ENCODE data around the gene PNPLA6. TPM values are rescaled to one million over a fixed set of nuclear protein-coding genes. Genes with fewer than 3 reads are reported as not detected.

The PNPLA6 gene
- total RNA-seq, 2 experiments from 2014 or later: 79.2 to 90.3 TPM

DNA sequence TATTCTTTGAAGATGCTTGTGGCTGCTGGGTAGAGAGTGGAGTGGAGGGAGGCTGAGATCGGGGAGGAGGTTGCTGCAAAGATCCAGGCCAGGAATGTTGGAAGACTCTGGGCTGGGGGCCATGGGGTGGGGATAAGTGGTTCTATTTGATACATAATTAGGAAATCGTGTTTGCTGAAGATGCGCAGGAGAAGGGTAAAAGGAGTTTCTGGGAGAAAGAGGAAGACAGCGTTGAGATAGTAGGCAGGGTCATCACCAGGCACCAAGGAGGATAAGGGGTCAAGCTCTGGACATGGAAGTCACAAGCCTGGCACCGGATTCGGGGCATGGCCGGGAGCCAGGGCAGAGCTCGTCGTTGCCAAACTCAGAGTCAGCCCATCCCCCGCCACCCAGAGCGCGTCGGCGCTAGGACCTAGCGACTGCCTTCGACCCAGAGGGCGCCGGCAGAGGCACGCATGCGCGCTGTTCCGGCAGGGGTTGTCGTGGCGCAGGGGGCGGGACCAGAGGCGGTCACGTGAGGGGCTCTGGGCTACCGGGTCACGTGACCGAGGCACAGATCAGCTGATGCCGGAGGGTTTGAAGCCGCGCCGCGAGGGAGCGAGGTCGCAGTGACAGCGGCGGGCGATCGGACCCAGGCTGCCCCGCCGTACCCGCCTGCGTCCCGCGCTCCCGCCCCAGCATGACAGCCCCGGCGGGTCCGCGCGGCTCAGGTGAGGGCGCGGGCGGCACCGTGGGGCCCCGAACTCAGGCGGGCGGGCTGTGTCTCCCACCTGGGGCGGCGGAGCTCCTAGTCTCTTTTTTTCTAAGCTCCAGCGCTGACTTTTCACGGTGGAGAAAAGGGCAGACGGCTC is 13.2 kb upstream of the PNPLA6 start, which contains the start of gene MCOLN1:
MCOLN1 (plus strand) TSS at position 553 of the 851 bp plus-strand sequence; CDS start at position 680, 127 bp downstream.
- Mint-ChIP-seq H3K4me3 (peak within 1 kb of the TSS; percentile 72), H3K27ac (peak within 1 kb of the TSS; percentile 77), H3K9me3 (no peaks in the 10 kb centered on the region), H3K4me1 (ENCODE audit: low read depth) (peaks cover 5% of the 10 kb centered on the region), H3K27me3 (no peaks in the 10 kb centered on the region), H3K36me3 (ENCODE audit: low read depth) (no peaks in the 10 kb centered on the region)
- TF ChIP-seq, protein P1, sequence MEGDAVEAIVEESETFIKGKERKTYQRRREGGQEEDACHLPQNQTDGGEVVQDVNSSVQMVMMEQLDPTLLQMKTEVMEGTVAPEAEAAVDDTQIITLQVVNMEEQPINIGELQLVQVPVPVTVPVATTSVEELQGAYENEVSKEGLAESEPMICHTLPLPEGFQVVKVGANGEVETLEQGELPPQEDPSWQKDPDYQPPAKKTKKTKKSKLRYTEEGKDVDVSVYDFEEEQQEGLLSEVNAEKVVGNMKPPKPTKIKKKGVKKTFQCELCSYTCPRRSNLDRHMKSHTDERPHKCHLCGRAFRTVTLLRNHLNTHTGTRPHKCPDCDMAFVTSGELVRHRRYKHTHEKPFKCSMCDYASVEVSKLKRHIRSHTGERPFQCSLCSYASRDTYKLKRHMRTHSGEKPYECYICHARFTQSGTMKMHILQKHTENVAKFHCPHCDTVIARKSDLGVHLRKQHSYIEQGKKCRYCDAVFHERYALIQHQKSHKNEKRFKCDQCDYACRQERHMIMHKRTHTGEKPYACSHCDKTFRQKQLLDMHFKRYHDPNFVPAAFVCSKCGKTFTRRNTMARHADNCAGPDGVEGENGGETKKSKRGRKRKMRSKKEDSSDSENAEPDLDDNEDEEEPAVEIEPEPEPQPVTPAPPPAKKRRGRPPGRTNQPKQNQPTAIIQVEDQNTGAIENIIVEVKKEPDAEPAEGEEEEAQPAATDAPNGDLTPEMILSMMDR (IDR thresholded peaks at IDR 0.05): no peak
- DNase-seq (peak; percentile 100), ATAC-seq (peak; percentile 98)
- CTCF ChIA-PET: interaction anchor here (0.8 to 3.5 kb wide), 7 partner anchors 11 to 278 kb away, joined by 3 to 16 read pairs (median 4); partner anchors contain the start of gene PNPLA6
- POLR2A ChIA-PET: interaction anchor here (0.9 to 3.7 kb wide), 7 partner anchors 10 to 105 kb away, joined by 3 to 44 read pairs (median 3); partner anchors contain the start of gene PNPLA6
- intact Hi-C loops (cut with micrococcal nuclease): no loop called here

DNA sequence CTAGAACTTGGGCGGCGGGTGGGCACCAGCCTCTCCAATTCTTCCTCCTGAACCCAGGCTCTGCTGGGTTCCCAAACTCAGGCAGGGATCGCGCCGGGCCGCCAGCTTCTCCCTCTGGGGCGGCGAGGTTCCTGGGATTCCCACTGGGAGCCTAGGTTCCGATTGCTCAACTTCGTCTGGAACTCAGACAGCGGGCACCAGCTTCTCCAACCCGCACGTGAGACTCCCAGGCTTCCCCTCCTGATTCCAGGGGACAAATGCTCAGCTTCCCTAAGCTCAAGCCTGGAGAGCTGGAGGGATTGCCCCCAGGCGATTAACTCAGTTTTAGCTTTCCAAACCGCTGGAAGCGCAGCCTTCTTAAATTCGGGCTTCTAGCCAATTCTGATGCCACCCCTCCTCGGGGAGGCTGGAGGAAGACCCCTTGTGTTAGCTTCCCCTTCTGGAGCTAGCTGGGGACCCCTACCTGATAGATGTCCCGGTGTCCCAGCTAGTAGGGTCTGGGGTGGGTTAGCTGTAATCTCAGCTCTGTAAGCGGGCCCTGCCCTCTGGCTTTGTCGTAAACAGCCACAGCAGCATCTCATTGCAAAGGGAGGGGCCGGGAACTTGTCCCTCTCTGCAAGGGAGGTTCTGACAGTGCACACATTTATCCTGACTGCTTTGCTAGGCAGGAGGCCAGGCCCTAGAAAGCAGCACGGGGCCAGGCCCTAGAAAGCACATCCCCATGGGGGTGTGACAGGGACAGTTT is 12.4 kb upstream of the PNPLA6 start:
- no peak overlapping the region for H3K27ac Mint-ChIP-seq
- ChIA-PET POLR2A (interaction anchor here (1.0 to 3.7 kb wide), 5 partner anchors 11 to 104 kb away, joined by 3 to 44 read pairs (median 3); partner anchors contain the start of gene PNPLA6), CTCF (interaction anchor here (0.8 to 3.5 kb wide), 7 partner anchors 10 to 277 kb away, joined by 3 to 16 read pairs (median 4); partner anchors contain the start of gene PNPLA6)
- no peak for ATAC-seq
- H3K27me3 Mint-ChIP-seq: no peaks in the 10 kb centered on the region
- H3K9me3 Mint-ChIP-seq: no peaks in the 10 kb centered on the region
- TF ChIP-seq, protein P1 (IDR thresholded peaks at IDR 0.05): no peak
- H3K4me1 Mint-ChIP-seq (ENCODE audit: low read depth): peaks cover 5% of the 10 kb centered on the region
- H3K4me3 Mint-ChIP-seq: peak overlapping the region; percentile 72
- H3K36me3 Mint-ChIP-seq (ENCODE audit: low read depth): no peaks in the 10 kb centered on the region
- intact Hi-C loops (cut with micrococcal nuclease): no loop called here
- DNase-seq: no peak

DNA sequence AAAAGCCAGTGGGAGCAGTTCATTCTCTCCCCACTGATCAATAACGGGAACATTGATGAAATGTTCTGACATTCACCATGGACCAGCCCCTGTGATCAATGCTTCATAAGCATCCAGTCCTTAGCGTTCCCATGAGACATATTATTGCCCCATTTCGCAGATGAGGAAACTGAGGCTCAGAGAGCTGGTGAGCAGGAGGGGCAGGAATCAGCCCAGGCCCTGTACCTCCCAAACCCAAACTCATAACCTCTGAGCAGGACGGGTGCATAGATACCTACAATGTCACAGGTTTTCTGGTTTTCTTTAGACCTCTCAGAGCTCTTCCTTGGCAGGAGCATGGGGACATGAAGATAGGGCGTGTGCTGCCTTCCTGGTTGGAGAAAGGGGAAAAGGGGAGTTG is 11.0 kb upstream of the PNPLA6 start:
- POLR2A ChIA-PET: interaction anchor here (1.4 to 3.7 kb wide), 3 partner anchors 9 to 36 kb away, joined by 4 to 44 read pairs (median 5); partner anchors contain the start of gene PNPLA6
- ATAC-seq (no peak), DNase-seq (no peak)
- no peaks in the 10 kb centered on the region for H3K27me3 Mint-ChIP-seq
- intact Hi-C loops (cut with micrococcal nuclease): no loop called here
- peaks cover 2% of the 10 kb centered on the region for H3K36me3 Mint-ChIP-seq (ENCODE audit: low read depth)
- peaks cover 5% of the 10 kb centered on the region for H3K4me1 Mint-ChIP-seq (ENCODE audit: low read depth)
- TF ChIP-seq, protein P1 (IDR thresholded peaks at IDR 0.05): no peak
- H3K4me3 Mint-ChIP-seq: no peak overlapping the region
- no peaks in the 10 kb centered on the region for H3K9me3 Mint-ChIP-seq
- CTCF ChIA-PET: interaction anchor here (1.0 kb wide), 1 partner anchor 423 kb away, joined by 3 read pairs; no protein-coding TSS in a partner anchor
- no peak overlapping the region for H3K27ac Mint-ChIP-seq

DNA sequence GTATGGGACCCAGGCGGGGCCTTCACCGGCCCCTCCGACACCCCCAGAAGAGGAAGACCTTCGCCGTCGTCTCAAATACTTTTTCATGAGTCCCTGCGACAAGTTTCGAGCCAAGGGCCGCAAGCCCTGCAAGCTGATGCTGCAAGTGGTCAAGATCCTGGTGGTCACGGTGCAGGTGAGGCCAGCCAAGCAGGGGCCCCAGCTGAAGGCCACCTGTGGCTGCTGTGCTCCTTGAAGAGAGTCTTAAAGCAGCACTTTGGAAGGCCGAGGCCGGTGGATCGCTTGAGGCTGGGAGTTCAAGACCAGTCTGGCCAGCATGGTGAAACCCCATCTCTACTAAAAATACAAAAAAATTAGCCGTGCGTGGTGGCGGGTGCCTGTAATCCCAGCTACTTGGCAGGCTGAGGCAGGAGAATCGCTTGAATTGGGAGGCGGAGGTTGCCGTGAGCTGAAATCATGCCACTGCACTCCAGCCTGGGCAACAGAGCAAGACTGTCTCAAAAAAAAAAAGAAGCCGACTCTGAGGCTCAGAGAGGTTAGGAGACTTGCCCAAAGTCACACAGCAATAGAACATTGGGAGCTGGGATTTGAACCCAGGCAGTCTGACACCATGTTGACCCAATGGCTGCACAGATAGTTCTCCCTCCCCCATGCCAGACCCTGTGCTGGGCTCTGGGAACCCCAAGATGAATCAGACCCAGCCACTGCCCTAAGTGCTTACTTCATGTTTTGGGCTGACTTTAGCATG is 10.4 kb upstream of the PNPLA6 start:
- H3K4me1 Mint-ChIP-seq (ENCODE audit: low read depth): peaks cover 5% of the 10 kb centered on the region
- TF ChIP-seq, protein P1 (IDR thresholded peaks at IDR 0.05): no peak
- no peak for DNase-seq
- intact Hi-C loops (cut with micrococcal nuclease): no loop called here
- no peaks in the 10 kb centered on the region for H3K27me3 Mint-ChIP-seq
- peaks cover 3% of the 10 kb centered on the region for H3K36me3 Mint-ChIP-seq (ENCODE audit: low read depth)
- no peak overlapping the region for H3K4me3 Mint-ChIP-seq
- H3K27ac Mint-ChIP-seq: no peak overlapping the region
- ATAC-seq: no peak
- no peaks in the 10 kb centered on the region for H3K9me3 Mint-ChIP-seq
- ChIA-PET CTCF (interaction anchor here (1.0 kb wide), 1 partner anchor 423 kb away, joined by 3 read pairs; no protein-coding TSS in a partner anchor), POLR2A (interaction anchor here (1.4 to 3.7 kb wide), 3 partner anchors 9 to 36 kb away, joined by 4 to 44 read pairs (median 5); partner anchors contain the start of gene PNPLA6)

All from activated CD8-positive, alpha-beta T cell treated with anti-CD3 and anti-CD28 coated beads for 36 hours (primary cell).